ENCODE measurements around the gene HELQ.
A peak's percentile ranks its signal among the peaks of the same experiment; 100 is the strongest.

Gene HELQ

DNA sequence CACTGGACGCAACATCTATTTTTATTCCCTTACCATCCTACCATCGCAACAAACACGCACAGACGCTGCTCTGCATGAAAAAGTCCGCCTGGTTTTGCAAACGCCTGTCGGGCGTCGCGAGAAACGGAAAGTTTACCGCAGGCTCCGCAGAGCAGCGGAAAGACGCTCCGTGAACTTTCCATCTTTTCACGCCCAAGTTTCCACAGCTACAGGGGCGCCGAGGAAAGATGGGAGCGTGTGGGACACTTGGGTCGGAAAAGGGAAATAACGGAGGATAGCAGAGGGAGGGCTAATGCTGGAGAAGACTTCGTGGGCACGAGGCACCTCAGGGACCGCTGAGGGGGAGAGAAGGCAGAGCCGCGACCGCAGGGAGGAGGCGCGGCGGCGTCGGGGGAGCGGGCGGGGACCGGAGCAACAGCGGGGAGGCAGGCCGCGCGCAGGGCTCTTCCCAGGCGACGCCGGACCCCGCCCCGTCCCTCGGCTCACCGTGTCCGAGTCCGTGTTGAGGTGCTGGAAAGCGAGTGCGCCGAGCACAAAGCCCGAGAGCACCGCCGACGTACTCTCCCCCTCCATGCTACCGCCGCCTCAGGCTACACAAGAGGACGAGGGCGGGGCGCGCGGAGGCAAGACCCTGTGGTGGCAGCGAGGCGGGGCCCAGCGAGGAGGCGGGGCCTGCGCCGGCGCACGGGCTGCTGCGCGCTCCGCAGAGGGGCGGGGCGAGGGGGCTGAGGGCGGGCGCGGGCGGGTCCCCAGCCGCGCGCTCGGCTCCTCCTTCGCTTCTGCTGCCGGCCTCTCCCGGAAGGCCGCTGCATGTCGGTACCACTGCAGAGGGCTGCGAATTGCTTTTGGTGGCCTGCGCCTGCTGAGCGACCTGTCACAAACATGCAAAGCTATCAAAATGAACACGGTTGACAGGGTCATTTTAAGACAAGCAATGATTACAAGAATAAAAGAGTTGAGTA is 29.2 kb upstream of the HELQ start, which contains the start of gene ABRAXAS1:
Gene ABRAXAS1, minus strand, starts transcription at position 601 of the 962 bp plus-strand sequence. Its CDS starts 28 bp downstream, at position 573.
- H3K4me3 ChIP-seq (ENCODE audit: low read length), result peak within 1 kb of the TSS; percentile 86
- no peaks in the 10 kb centered on the region for H4K20me1 ChIP-seq (ENCODE audit: control insufficient read depth, insufficient read depth, low read depth, low read length)
- H3K4me1 ChIP-seq (ENCODE audit: control insufficient read depth, low read length), result peaks cover 26% of the 10 kb centered on the region
- H3K36me3 ChIP-seq (ENCODE audit: control insufficient read depth, low read length), result peaks cover 24% of the 10 kb centered on the region
- H3K27ac ChIP-seq (ENCODE audit: low read depth, low read length), result peak within 1 kb of the TSS; percentile 44
- peaks cover 3% of the 10 kb centered on the region for H3F3A ChIP-seq (ENCODE audit: control insufficient read depth, insufficient read depth)
- H3K4me2 ChIP-seq (ENCODE audit: low read length), result peak within 1 kb of the TSS; percentile 99
- no peak for TF ChIP-seq EZH2phosphoT487 (IDR thresholded peaks at IDR 0.05; ENCODE audit: borderline replicate concordance, low read length)
- TF ChIP-seq, protein P1, sequence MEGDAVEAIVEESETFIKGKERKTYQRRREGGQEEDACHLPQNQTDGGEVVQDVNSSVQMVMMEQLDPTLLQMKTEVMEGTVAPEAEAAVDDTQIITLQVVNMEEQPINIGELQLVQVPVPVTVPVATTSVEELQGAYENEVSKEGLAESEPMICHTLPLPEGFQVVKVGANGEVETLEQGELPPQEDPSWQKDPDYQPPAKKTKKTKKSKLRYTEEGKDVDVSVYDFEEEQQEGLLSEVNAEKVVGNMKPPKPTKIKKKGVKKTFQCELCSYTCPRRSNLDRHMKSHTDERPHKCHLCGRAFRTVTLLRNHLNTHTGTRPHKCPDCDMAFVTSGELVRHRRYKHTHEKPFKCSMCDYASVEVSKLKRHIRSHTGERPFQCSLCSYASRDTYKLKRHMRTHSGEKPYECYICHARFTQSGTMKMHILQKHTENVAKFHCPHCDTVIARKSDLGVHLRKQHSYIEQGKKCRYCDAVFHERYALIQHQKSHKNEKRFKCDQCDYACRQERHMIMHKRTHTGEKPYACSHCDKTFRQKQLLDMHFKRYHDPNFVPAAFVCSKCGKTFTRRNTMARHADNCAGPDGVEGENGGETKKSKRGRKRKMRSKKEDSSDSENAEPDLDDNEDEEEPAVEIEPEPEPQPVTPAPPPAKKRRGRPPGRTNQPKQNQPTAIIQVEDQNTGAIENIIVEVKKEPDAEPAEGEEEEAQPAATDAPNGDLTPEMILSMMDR (IDR thresholded peaks at IDR 0.05; ENCODE audit: low read depth, low read length, poor library complexity, severe bottlenecking), result no peak
- H3K9me2 ChIP-seq (replicated peaks; ENCODE audit: control insufficient read depth, low read length), result no peaks in the 10 kb centered on the region
- no peaks in the 10 kb centered on the region for H3K27me3 ChIP-seq (ENCODE audit: control insufficient read depth, low read length)
- no peaks in the 10 kb centered on the region for H3K9me3 ChIP-seq (ENCODE audit: control insufficient read depth, insufficient read depth, low read length)
- peaks cover 21% of the 10 kb centered on the region for H3K79me2 ChIP-seq (ENCODE audit: control insufficient read depth, low read length)

DNA sequence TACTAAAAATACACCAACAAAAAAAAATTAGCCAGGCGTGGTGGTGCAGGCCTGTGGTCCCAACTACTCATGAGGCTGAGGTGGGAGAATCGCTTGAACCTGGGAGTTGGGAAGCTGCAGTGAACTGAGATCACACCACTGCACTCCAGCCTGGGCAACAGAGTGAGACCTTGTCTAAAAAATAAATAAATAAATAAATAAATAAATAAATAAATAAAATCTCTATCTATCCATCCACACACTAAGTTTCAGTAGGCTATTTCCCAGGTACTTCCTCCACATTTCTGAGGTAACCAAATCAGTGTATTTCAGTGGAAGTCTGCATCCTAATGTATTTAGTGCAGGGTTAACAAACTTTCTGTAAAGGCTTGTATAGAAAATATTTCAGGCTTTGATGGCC is 18.3 kb upstream of the HELQ start:
- Histone ChIP-seq H4K20me1 (ENCODE audit: control insufficient read depth, insufficient read depth, low read depth, low read length) (no peaks in the 10 kb centered on the region), H3K9me3 (ENCODE audit: control insufficient read depth, insufficient read depth, low read length) (no peaks in the 10 kb centered on the region), H3K27ac (ENCODE audit: low read depth, low read length) (no peak overlapping the region), H3K36me3 (ENCODE audit: control insufficient read depth, low read length) (peaks cover 42% of the 10 kb centered on the region), H3K27me3 (ENCODE audit: control insufficient read depth, low read length) (no peaks in the 10 kb centered on the region), H3K4me2 (ENCODE audit: low read length) (no peak overlapping the region), H3K79me2 (ENCODE audit: control insufficient read depth, low read length) (no peaks in the 10 kb centered on the region), H3K4me3 (ENCODE audit: low read length) (no peak overlapping the region), H3K9me2 (replicated peaks; ENCODE audit: control insufficient read depth, low read length) (no peaks in the 10 kb centered on the region), H3K4me1 (ENCODE audit: control insufficient read depth, low read length) (no peaks in the 10 kb centered on the region), H3F3A (ENCODE audit: control insufficient read depth, insufficient read depth) (0 out of 2 replicates have a peak, but pooled peaks cover 3% of the 10 kb centered on the region)
- TF ChIP-seq, protein P1 (IDR thresholded peaks at IDR 0.05; ENCODE audit: low read depth, low read length, poor library complexity, severe bottlenecking), result no peak
- TF ChIP-seq EZH2phosphoT487 (IDR thresholded peaks at IDR 0.05; ENCODE audit: borderline replicate concordance, low read length), result no peak

DNA sequence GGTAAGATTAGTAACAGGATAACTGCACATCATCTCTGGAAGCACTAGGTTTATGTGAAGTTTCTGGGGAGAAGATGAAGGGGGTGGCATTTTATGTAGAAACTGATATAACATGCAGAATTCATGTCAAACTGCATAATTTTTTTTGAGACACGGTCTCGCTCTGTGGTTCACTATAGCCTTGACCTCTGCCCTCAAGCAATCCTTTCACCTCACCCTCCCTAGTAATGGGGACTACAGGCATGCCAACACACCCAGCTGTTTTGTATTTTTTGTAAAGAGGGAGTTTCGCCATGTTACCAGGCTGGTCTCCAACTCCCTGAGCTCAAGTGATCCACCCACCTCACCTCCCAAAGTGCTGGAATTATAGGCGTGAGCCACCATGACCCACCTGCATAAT is 17.8 kb upstream of the HELQ start:
- Histone ChIP-seq H3K9me2 (replicated peaks; ENCODE audit: control insufficient read depth, low read length) (no peaks in the 10 kb centered on the region), H3K9me3 (ENCODE audit: control insufficient read depth, insufficient read depth, low read length) (no peaks in the 10 kb centered on the region), H3K79me2 (ENCODE audit: control insufficient read depth, low read length) (no peaks in the 10 kb centered on the region), H4K20me1 (ENCODE audit: control insufficient read depth, insufficient read depth, low read depth, low read length) (no peaks in the 10 kb centered on the region), H3K36me3 (ENCODE audit: control insufficient read depth, low read length) (peaks cover 43% of the 10 kb centered on the region), H3K4me2 (ENCODE audit: low read length) (no peak overlapping the region), H3F3A (ENCODE audit: control insufficient read depth, insufficient read depth) (0 out of 2 replicates have a peak, but pooled peaks cover 3% of the 10 kb centered on the region), H3K4me1 (ENCODE audit: control insufficient read depth, low read length) (no peaks in the 10 kb centered on the region), H3K27me3 (ENCODE audit: control insufficient read depth, low read length) (no peaks in the 10 kb centered on the region), H3K27ac (ENCODE audit: low read depth, low read length) (no peak overlapping the region), H3K4me3 (ENCODE audit: low read length) (no peak overlapping the region)
- no peak for TF ChIP-seq EZH2phosphoT487 (IDR thresholded peaks at IDR 0.05; ENCODE audit: borderline replicate concordance, low read length)
- TF ChIP-seq, protein P1 (IDR thresholded peaks at IDR 0.05; ENCODE audit: low read depth, low read length, poor library complexity, severe bottlenecking), result no peak
